ENCODE results near the gene C2orf15. TPM values are rescaled to one million over a fixed set of nuclear protein-coding genes. Genes with fewer than 3 reads are reported as not detected.

Gene C2orf15
- total and polyA plus RNA-seq, 7 donors: 2.4 to 2.8 (median 2.5) TPM; not detected in 4

GRCh38 chr2:99139003-99139402 lies 2.5 kb upstream of the C2orf15 start:
- H3K27ac ChIP-seq: no peak overlapping the region

GRCh38 chr2:99140056-99140859 lies 1.2 kb upstream of the C2orf15 start:
- no peak for TF ChIP-seq CTCF (IDR thresholded peaks at IDR 0.05)
- TF ChIP-seq POLR2AphosphoS5 (IDR thresholded peaks at IDR 0.05): no peak
- TF ChIP-seq POLR2A (IDR thresholded peaks at IDR 0.05): no peak
- TF ChIP-seq EP300 (IDR thresholded peaks at IDR 0.05): no peak
- WGBS, 2 donors: 14 to 27% methylated on average over 17 of the region's 17 CpGs
- Histone ChIP-seq H3K9me3 (no peaks in the 10 kb centered on the region), H3K4me3 (peak overlapping the region; percentile 73 to 97 (median 83)), H3K27me3 (no peaks in the 10 kb centered on the region), H3K4me1 (peaks cover 0 to 16% (median 11%) of the 10 kb centered on the region in 4 donors), H3K36me3 (no peaks in the 10 kb centered on the region), H3K27ac (peak overlapping the region; percentile 81 to 87 (median 82))
- intact Hi-C loops (cut with DNase I): loop anchor here (5.0 kb wide), 1 partner anchor 42 kb away; the partner anchor contains the start of genes MITD1 and MRPL30
- DNase-seq: no peak

More at GRCh38 chr2:99139003-99139402, 2.5 kb upstream of the C2orf15 start:
- TF ChIP-seq POLR2AphosphoS5 (IDR thresholded peaks at IDR 0.05) (no peak), POLR2A (IDR thresholded peaks at IDR 0.05) (no peak), CTCF (IDR thresholded peaks at IDR 0.05) (no peak), EP300 (IDR thresholded peaks at IDR 0.05) (no peak)
- no peaks in the 10 kb centered on the region for H3K27me3 ChIP-seq
- 96 to 97% methylated on average over 4 of the region's 4 CpGs for WGBS, 2 donors
- intact Hi-C loops (cut with DNase I): no loop called here
- no peaks in the 10 kb centered on the region for H3K36me3 ChIP-seq
- no peak for DNase-seq
- H3K4me3 ChIP-seq: no peak overlapping the region
- peaks cover 0 to 16% (median 11%) of the 10 kb centered on the region in 4 donors for H3K4me1 ChIP-seq
- no peaks in the 10 kb centered on the region for H3K9me3 ChIP-seq

- TF ChIP-seq POLR2A (IDR thresholded peaks at IDR 0.05) (peak in 1 of 2 donors; percentile 77), POLR2AphosphoS5 (IDR thresholded peaks at IDR 0.05) (no peak), CTCF (IDR thresholded peaks at IDR 0.05) (no peak), EP300 (IDR thresholded peaks at IDR 0.05) (no peak)
- peak; percentile 71 for DNase-seq
- 0 to 1% methylated on average over 21 of the region's 21 CpGs for WGBS, 2 donors
Measured at GRCh38 chr2:99140860-99141109, 722 bp upstream of the C2orf15 start.

GRCh38 chr2:99150706-99151105 lies 9.2 kb downstream of the C2orf15 start:
- Histone ChIP-seq H3K9me3 (no peaks in the 10 kb centered on the region), H3K27ac (no peak overlapping the region), H3K4me3 (no peak overlapping the region), H3K27me3 (no peaks in the 10 kb centered on the region), H3K36me3 (no peaks in the 10 kb centered on the region), H3K4me1 (peaks cover 0 to 14% (median 11%) of the 10 kb centered on the region in 4 donors)
- WGBS, 2 donors: 84 to 88% methylated on average over 1 of the region's 1 CpG
- no peak for TF ChIP-seq POLR2AphosphoS5 (IDR thresholded peaks at IDR 0.05)
- TF ChIP-seq POLR2A (IDR thresholded peaks at IDR 0.05): no peak
- no peak for TF ChIP-seq EP300 (IDR thresholded peaks at IDR 0.05)
- no peak for TF ChIP-seq CTCF (IDR thresholded peaks at IDR 0.05)
- DNase-seq: no peak
- intact Hi-C loops (cut with DNase I): loop anchor here (10.0 kb wide), 1 partner anchor 344 kb away; the partner anchor contains the start of gene REV1

More at GRCh38 chr2:99140860-99141109, 722 bp upstream of the C2orf15 start:
- H3K36me3 ChIP-seq: no peaks in the 10 kb centered on the region
- no peaks in the 10 kb centered on the region for H3K9me3 ChIP-seq
- peaks cover 0 to 16% (median 11%) of the 10 kb centered on the region in 4 donors for H3K4me1 ChIP-seq
- intact Hi-C loops (cut with DNase I): loop anchor here (1.0 to 5.0 kb wide), 2 partner anchors 13 to 42 kb away; partner anchors contain the start of genes MITD1 and MRPL30
- peak overlapping the region; percentile 81 to 87 (median 82) for H3K27ac ChIP-seq
- peak overlapping the region; percentile 73 to 97 (median 83) for H3K4me3 ChIP-seq
- no peaks in the 10 kb centered on the region for H3K27me3 ChIP-seq

Measured in sigmoid colon (tissue), 7 donors.